Endothelial cell of umbilical vein (primary cell): Measurements from ENCODE around the gene IPPK. TPM values are rescaled to one million over a fixed set of nuclear protein-coding genes. Genes with fewer than 3 reads are reported as not detected.

Source experiments
- BruUV-seq: library from RNA; stranded (reverse); fragments of 400-500 nt; replicated peaks from 2 replicates; lab custom pipeline; 2021; lab: Mats Ljungman, UMichigan
- CTCF ChIA-PET: fragments of 300-600, 350-600 bp; sonication (Branson Sonifier 250); formaldehyde crosslinking; loops from one replicate; lab custom pipeline; 2021; ENCODE audit warnings: antibody characterized with exemption, inconsistent platforms; lab: Charles Lee
- POLR2A ChIA-PET: fragments of 300-600, 350-600 bp; sonication (Branson Sonifier 250); formaldehyde crosslinking; loops from one replicate; lab custom pipeline; 2021; ENCODE audit warnings: antibody characterized with exemption, inconsistent platforms; lab: Charles Lee
- DNase-seq: peaks from one replicate; pipeline ENCODE4 v3.0.0-alpha.2; 2011; ENCODE audit warnings: low read depth, low spot score
- FAIRE-seq: peaks from 2 replicates; lab custom pipeline; 2011; peaks lifted over from hg19 to GRCh38; lab: Jason Lieb, UNC
- H2AFZ ChIP-seq: 2 replicates; pipeline ENCODE4 v1.6.0; 2012; ENCODE audit warnings: low read depth, low read length, control low read depth, inconsistent platforms
- H3K27ac ChIP-seq: 2 replicates; pipeline ENCODE4 v1.5.1; 2011; ENCODE audit warnings: low read depth, mild to moderate bottlenecking, control low read depth, low read length, moderate library complexity; ENCODE audit not compliant: insufficient read depth
- H3K27me3 ChIP-seq, 2 experiments: 2 replicates each; pipeline versions ENCODE4 v1.6.0 to v1.6.1; 2011; ENCODE audit warnings: low read length in 2 of 2, mixed read lengths in 1 of 2; ENCODE audit not compliant: control insufficient read depth in 2 of 2, insufficient read depth in 2 of 2
- H3K36me3 ChIP-seq, 2 experiments: 2 replicates in 1 of 2; 3 replicates in 1 of 2; pipeline ENCODE4 v1.5.1; 2011; ENCODE audit warnings: low read length in 2 of 2, mild to moderate bottlenecking in 1 of 2, moderate library complexity in 1 of 2; ENCODE audit not compliant: control insufficient read depth in 2 of 2, insufficient read depth in 2 of 2; ENCODE audit errors: extremely low read depth in 1 of 2
- H3K4me1 ChIP-seq: 3 replicates; pipeline ENCODE4 v1.5.1; 2011; ENCODE audit warnings: mild to moderate bottlenecking, low read length; ENCODE audit not compliant: control insufficient read depth, insufficient read depth; ENCODE audit errors: extremely low read depth
- H3K4me2 ChIP-seq: 2 replicates; pipeline ENCODE4 v1.6.1; 2011; ENCODE audit warnings: low read length, control low read depth, mixed read lengths; ENCODE audit not compliant: insufficient read depth
- H3K4me3 ChIP-seq, 3 experiments: fragments of 200-600 bp in 1 of 3; sonication (generic), shearing (Covaris generic) in 1 of 3; replicated peaks in 1 of 3; 2 replicates each; pipeline ENCODE4 v1.5.1; 2011 to 2016; ENCODE audit warnings: control low read depth in 3 of 3, low read length in 3 of 3, mild to moderate bottlenecking in 2 of 3, inconsistent platforms in 1 of 3, low read depth in 1 of 3, moderate library complexity in 1 of 3; ENCODE audit not compliant: insufficient read depth in 1 of 3
- H3K79me2 ChIP-seq: 2 replicates; pipeline ENCODE4 v1.6.0; 2012; ENCODE audit warnings: low read length, inconsistent platforms; ENCODE audit not compliant: control insufficient read depth, insufficient read depth
- H3K9ac ChIP-seq: replicated peaks from 2 replicates; pipeline ENCODE3; 2011; ENCODE audit warnings: low read length, control low read depth; ENCODE audit not compliant: insufficient read depth; ENCODE audit errors: extremely low read depth
- H3K9me1 ChIP-seq: replicated peaks from 3 replicates; pipeline ENCODE4 v1.6.0; 2011; ENCODE audit warnings: mild to moderate bottlenecking, low read length; ENCODE audit not compliant: control insufficient read depth, insufficient read depth; ENCODE audit errors: extremely low read depth
- H3K9me3 ChIP-seq: replicated peaks from 2 replicates; pipeline ENCODE4 v1.5.1; 2012; ENCODE audit warnings: low read length, inconsistent platforms; ENCODE audit not compliant: control insufficient read depth, insufficient read depth
- H4K20me1 ChIP-seq: replicated peaks from 2 replicates; pipeline ENCODE3; 2011; ENCODE audit warnings: mild to moderate bottlenecking, low read length; ENCODE audit not compliant: control insufficient read depth, insufficient read depth; ENCODE audit errors: extremely low read depth
- EZH2 ChIP-seq: IDR thresholded peaks from 2 replicates; pipeline ENCODE4 v1.6.1; 2012; ENCODE audit warnings: borderline replicate concordance, low read depth, mild to moderate bottlenecking, moderate library complexity, low read length, inconsistent platforms; ENCODE audit not compliant: severe bottlenecking
- FOS ChIP-seq: IDR thresholded peaks from 2 replicates; pipeline ENCODE4 v1.6.1; 2011; ENCODE audit warnings: mild to moderate bottlenecking, low read length, moderate library complexity, borderline replicate concordance; ENCODE audit not compliant: insufficient read depth
- GATA2 ChIP-seq: IDR thresholded peaks from 2 replicates; pipeline ENCODE4 v1.7.0; 2011; ENCODE audit warnings: low read depth, mild to moderate bottlenecking, moderate library complexity, mixed read lengths, low read length; ENCODE audit not compliant: insufficient read length, insufficient read depth
- JUN ChIP-seq: IDR thresholded peaks from 2 replicates; pipeline ENCODE4 v1.6.1; 2011; ENCODE audit warnings: borderline replicate concordance, low read depth; ENCODE audit not compliant: insufficient read length, insufficient read depth
- MYC ChIP-seq: IDR thresholded peaks from one replicate; pipeline ENCODE4 v1.6.1; 2011; ENCODE audit warnings: mild to moderate bottlenecking, low read depth, low read length
- POLR2A ChIP-seq: IDR thresholded peaks from 2 replicates; pipeline ENCODE4 v1.6.1; 2012; ENCODE audit warnings: low read depth, mild to moderate bottlenecking, control low read depth, low read length
- POLR2AphosphoS5 ChIP-seq: IDR thresholded peaks from 2 replicates; pipeline ENCODE4 v1.6.1; 2012; ENCODE audit warnings: low read depth, mild to moderate bottlenecking, control low read depth, low read length, moderate library complexity; ENCODE audit not compliant: insufficient read depth
- dilution Hi-C: fragments of 300-500 bp; cut with MboI; formaldehyde crosslinking; loops from one replicate; pipeline ENCODE4 v1.15.0; 2019; ENCODE audit warnings: low sequenced_read_pairs; ENCODE audit not compliant: extremely low pct_ligation_motif_present
- intact Hi-C: fragments of 100-400 bp; cut with micrococcal nuclease; formaldehyde crosslinking; loops from one replicate; pipeline ENCODE4 v1.10.0; 2022
- polyA plus RNA-seq, 4 experiments: library from polyadenylated mRNA; depleted of rRNA in 3 of 4; stranded (reverse) in 3 of 4; unstranded in 1 of 4; fragments of >200 nt; gene quantifications; 2 replicates each; pipeline versions ENCODE4 v1.2.1 to v1.2.3, GENCODE V29; 2011 to 2012; ENCODE audit warnings: missing spikeins in 1 of 4
- total RNA-seq: library from RNA; stranded (reverse); gene quantifications from 2 replicates; pipeline ENCODE4 v1.2.3, GENCODE V29; 2021
- TF ChIP-seq, protein P1 (sequence below), 2 donors: IDR thresholded peaks; 1 replicate in 1 of 2; 2 replicates in 1 of 2; pipeline ENCODE4 v1.5.1; 2011; ENCODE audit warnings: low read length in 2 of 2, mild to moderate bottlenecking in 2 of 2, moderate library complexity in 2 of 2, control low read depth in 1 of 2, inconsistent platforms in 1 of 2, low read depth in 1 of 2; ENCODE audit not compliant: insufficient read depth in 1 of 2; ENCODE audit errors: extremely low read depth in 1 of 2
- TF ChIP-seq, protein P2 (sequence below): IDR thresholded peaks from 2 replicates; pipeline ENCODE4 v1.6.1; 2011; ENCODE audit not compliant: insufficient read depth, insufficient read length

The IPPK gene
- total and polyA plus RNA-seq, 2 donors (not counting 3 experiments of a cell fraction or from before 2014, with no cell fraction given) = 14.0 to 28.0 TPM

DNA sequence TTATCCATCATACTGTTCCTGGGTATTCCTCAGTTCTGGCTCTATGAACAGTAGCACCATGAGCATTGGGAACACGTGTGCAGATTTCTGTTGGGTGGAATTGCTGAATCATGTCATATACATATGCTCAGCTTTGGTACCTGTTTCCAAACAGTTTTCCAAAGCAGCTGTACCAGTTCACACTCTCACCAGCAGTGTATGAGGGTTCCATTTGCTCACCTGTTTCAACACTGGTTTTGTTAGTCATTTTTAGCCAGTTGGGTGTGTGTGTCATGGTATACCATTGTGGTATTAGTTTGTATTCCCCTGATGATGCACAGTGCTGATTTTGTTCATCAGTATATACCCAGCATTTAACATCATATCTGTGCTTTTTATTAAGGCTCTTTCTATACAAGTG is 77.4 kb downstream of the IPPK start:
- ChIA-PET POLR2A (no interaction called here), CTCF (interaction anchor here (1.4 kb wide), 1 partner anchor 25 kb away, joined by 3 read pairs; no protein-coding TSS in a partner anchor)
- no peaks in the 10 kb centered on the region for H3K27me3 ChIP-seq
- H3K9ac ChIP-seq = no peak overlapping the region
- no peak overlapping the region for H3K27ac ChIP-seq
- H3K79me2 ChIP-seq = no peaks in the 10 kb centered on the region
- no peak overlapping the region for H3K4me3 ChIP-seq
- H3K4me2 ChIP-seq = no peak overlapping the region
- no peak overlapping the region for H2AFZ ChIP-seq
- no peak for DNase-seq
- BruUV-seq = no TSS peak
- dilution Hi-C loops (no loop called here), intact Hi-C loops (no loop called here)
- H3K4me1 ChIP-seq = peaks cover 3% of the 10 kb centered on the region
- no peak for FAIRE-seq
- H3K9me1 ChIP-seq = no peaks in the 10 kb centered on the region
- no peaks in the 10 kb centered on the region for H4K20me1 ChIP-seq
- H3K36me3 ChIP-seq = no peaks in the 10 kb centered on the region
- TF ChIP-seq FOS = no peak
- no peak for TF ChIP-seq POLR2AphosphoS5
- TF ChIP-seq, protein P1, sequence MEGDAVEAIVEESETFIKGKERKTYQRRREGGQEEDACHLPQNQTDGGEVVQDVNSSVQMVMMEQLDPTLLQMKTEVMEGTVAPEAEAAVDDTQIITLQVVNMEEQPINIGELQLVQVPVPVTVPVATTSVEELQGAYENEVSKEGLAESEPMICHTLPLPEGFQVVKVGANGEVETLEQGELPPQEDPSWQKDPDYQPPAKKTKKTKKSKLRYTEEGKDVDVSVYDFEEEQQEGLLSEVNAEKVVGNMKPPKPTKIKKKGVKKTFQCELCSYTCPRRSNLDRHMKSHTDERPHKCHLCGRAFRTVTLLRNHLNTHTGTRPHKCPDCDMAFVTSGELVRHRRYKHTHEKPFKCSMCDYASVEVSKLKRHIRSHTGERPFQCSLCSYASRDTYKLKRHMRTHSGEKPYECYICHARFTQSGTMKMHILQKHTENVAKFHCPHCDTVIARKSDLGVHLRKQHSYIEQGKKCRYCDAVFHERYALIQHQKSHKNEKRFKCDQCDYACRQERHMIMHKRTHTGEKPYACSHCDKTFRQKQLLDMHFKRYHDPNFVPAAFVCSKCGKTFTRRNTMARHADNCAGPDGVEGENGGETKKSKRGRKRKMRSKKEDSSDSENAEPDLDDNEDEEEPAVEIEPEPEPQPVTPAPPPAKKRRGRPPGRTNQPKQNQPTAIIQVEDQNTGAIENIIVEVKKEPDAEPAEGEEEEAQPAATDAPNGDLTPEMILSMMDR (IDR thresholded peaks at IDR 0.05; ENCODE audit: extremely low read depth in 1 of 2, insufficient read depth in 1 of 2, low read depth in 1 of 2, low read length in 2 of 2) = no peak
- TF ChIP-seq MYC = no peak
- no peak for TF ChIP-seq GATA2
- TF ChIP-seq JUN = no peak
- TF ChIP-seq, protein P2, sequence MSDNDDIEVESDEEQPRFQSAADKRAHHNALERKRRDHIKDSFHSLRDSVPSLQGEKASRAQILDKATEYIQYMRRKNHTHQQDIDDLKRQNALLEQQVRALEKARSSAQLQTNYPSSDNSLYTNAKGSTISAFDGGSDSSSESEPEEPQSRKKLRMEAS = no peak
- no peak for TF ChIP-seq POLR2A
- TF ChIP-seq EZH2 = no peak
- no peaks in the 10 kb centered on the region for H3K9me3 ChIP-seq
